Neural progenitor cell (in vitro differentiated cells): ENCODE measurements around the gene CTRB1.

Experiments used
- CTCF ChIP-seq: fragments of 200-600 bp; sonication (generic); IDR thresholded peaks from 2 replicates; pipeline ENCODE4 v1.5.1; 2017; ENCODE audit warnings: antibody characterized with exemption, mild to moderate bottlenecking
- EZH2 ChIP-seq: fragments of 200-600 bp; sonication (generic); IDR thresholded peaks from 2 replicates; pipeline ENCODE4 v1.6.1; 2017; ENCODE audit warnings: antibody characterized with exemption, mild to moderate bottlenecking, moderate library complexity
- EZH2phosphoT487 ChIP-seq: fragments of 200-600 bp; sonication (generic); IDR thresholded peaks from 2 replicates; pipeline ENCODE4 v1.6.1; 2017; ENCODE audit warnings: antibody characterized with exemption

DNA sequence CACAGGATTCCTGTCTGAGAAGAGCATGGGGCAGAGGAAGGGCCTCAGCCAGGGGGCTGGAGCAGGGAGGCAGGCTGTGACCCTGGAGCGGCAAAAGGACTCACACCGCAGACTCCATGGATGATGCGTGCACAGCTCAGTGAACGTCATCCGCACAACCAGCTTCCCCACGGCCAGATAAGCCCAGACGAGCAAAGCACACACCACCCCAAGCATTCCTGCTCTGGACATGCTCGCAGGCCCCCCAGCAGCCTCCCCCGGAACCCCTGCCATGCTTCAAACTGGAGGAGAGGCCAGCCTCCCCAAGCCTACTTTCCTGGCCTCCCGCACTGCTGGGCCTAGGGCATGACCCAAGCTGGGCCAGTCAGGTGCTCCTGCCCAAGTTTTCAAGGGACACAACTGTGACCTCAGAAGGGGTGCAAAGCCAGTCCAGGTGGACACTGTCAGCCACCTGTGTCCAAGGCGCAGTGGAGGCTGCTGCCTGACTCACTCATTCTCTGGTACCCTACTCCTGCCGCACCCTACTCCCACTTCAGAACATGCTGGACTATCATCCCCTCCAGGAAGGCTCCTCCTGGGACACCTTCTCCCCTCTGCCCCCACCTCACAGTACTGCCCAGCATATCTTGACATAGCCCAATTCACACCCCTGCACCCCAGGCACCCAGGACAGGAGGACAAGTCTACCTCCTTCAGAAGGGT lies 27.9 kb downstream of the CTRB1 start:
- no peak for TF ChIP-seq CTCF
- TF ChIP-seq EZH2 = no peak
- no peak for TF ChIP-seq EZH2phosphoT487
